ENCODE data around the gene YIPF4.
A peak's percentile ranks its signal among the peaks of the same experiment; 100 is the strongest.
"Not testable (repeated sequence)": the region's sequence is repeated elsewhere in the genome, so short reads cannot be mapped to it uniquely, and the experiment has no call there.

Gene YIPF4

DNA sequence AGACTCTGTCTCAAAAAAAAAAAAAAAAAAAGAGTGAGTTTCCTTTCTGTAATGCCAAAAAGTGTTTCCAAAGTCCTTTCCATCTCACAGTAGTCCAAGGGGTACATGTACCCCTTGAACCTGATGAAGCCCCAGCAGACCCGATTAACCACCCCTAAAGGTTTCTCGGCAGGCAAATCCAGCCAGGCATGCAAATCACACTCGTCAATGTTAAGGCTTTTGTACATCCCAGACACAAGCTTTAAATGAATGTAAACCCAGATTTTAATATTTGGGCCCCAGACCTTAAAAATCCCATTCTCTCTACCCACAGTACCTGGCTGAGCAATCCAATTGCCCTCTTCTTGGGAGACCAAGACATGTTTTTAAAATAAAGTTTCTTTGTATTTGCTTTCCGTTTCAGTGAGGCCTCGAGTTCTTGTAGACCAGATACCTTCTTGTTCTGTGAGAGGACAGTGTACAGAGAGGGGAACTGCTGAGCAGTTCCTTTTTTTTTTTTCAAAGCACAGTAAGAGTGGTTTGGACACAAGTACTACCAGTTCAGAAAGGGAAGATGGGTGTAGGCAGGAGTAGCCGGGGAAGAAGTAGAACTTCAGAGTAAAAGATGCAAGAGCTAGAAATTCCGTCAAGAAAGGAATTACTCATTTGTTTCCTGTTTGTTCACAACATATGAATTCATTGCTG, 13.1 kb upstream of the YIPF4 start, which contains the start of gene NLRC4:
Gene NLRC4 (minus strand): TSS at position 465 of the 684 bp plus-strand sequence. CDS start 8,111 bp downstream, outside the sequence.
- no peaks in the 10 kb centered on the region for H3K27me3 Mint-ChIP-seq
- H3K9me3 Mint-ChIP-seq = no peaks in the 10 kb centered on the region
- DNase-seq = no peak
- peaks cover 16 to 35% of the 10 kb centered on the region in 2 donors for H3K4me1 Mint-ChIP-seq
- H3K27ac Mint-ChIP-seq = peak within 1 kb of the TSS; percentile 95
- peak within 1 kb of the TSS; percentile 78 to 80 for H3K4me3 Mint-ChIP-seq
- peak; percentile 98 for ATAC-seq (replicated peaks)
- no peaks in the 10 kb centered on the region for H3K36me3 Mint-ChIP-seq

DNA sequence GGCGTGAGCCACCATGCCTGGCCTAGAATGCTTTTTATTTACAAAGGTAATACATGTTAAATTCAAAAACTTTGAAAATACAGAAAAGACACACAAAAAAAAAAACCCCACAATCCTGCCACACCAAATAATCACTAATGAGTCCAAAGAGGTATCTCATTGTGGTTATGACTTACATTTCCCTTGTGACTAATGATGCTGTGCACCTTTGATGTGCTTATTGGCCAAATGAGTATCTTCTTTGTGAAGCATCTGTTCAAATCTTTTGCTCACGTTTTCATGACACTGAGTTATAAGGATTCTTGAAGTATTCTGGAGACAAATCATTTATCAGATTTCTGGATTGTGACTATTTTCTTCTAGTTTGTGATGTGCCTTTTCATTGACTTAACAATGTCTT, 6.6 kb upstream of the YIPF4 start:
- Mint-ChIP-seq H3K27ac (no peak overlapping the region), H3K4me3 (no peak overlapping the region), H3K9me3 (no peaks in the 10 kb centered on the region), H3K27me3 (peaks cover 0 to 7% of the 10 kb centered on the region in 2 donors), H3K4me1 (no peaks in the 10 kb centered on the region), H3K36me3 (no peaks in the 10 kb centered on the region)
- ATAC-seq (replicated peaks) = no peak
- DNase-seq = no peak

DNA sequence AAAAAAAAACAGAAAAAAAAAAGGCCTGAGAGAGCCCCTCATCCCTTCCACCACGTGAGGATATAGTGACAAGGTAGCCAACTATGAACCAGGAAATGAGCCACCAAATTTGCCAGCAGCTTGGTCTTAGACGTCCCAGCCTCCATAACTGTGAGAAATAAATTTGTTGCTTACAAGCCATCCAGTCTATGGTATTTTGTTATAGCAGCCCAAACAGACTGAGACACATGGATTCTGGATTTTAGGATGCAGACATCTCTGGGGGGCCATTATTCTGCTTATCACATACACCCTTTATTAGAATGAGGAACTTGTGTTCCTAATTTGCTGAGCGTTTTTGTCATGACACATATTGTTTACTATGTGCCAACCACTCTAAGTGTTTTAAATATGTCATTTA, 5.4 kb upstream of the YIPF4 start:
- ATAC-seq (replicated peaks) (no peak), DNase-seq (no peak)
- Mint-ChIP-seq H3K4me1 (peaks cover 0 to 1% of the 10 kb centered on the region in 2 donors), H3K9me3 (no peaks in the 10 kb centered on the region), H3K27me3 (peaks cover 0 to 7% of the 10 kb centered on the region in 2 donors), H3K36me3 (no peaks in the 10 kb centered on the region), H3K4me3 (no peak overlapping the region), H3K27ac (no peak overlapping the region)

DNA sequence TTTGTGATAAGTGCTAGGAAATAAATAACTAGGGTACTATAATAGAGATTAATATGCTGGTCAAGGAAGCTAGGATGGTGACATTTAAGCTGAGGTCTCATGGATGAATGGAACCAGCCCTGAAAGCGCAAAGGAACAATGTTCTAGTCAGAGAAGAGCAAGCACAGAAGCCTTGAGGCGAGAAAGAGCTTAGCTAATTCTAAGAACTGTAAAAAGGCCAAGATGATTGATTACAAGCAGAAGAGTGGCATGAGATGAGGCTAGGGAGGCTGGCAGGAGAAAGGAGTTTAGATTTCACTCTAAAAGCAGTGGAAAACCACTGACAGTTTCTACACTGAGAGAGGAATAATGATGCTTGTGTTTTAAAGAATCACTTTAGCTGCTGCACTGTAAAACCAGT, 3.4 kb upstream of the YIPF4 start:
- ATAC-seq (replicated peaks) = no peak
- H3K9me3 Mint-ChIP-seq = no peaks in the 10 kb centered on the region
- no peak for DNase-seq
- H3K4me1 Mint-ChIP-seq = peaks cover 4 to 11% of the 10 kb centered on the region in 2 donors
- H3K36me3 Mint-ChIP-seq = no peaks in the 10 kb centered on the region
- no peak overlapping the region for H3K4me3 Mint-ChIP-seq
- no peak overlapping the region for H3K27ac Mint-ChIP-seq
- H3K27me3 Mint-ChIP-seq = peaks cover 0 to 7% of the 10 kb centered on the region in 2 donors

DNA sequence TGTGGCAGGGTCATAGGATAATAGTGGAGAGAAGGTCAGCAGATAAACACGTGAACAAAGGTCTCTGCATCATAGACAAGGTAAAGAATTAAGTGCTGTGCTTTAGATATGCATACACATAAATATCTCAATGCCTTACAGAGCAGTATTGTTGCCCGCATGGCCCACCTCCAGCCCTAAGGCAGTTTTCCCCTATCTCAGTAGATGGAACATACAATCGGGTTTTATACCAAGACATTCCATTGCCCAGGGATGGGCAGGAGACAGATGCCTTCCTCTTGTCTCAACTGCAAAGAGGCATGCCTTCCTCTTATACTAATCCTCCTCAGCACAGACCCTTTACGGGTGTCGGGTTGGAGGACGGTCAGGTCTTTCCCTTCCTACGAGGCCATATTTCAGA, 1.9 kb upstream of the YIPF4 start:
- H3K4me3 Mint-ChIP-seq; H3K27me3 Mint-ChIP-seq; H3K27ac Mint-ChIP-seq; H3K9me3 Mint-ChIP-seq; ATAC-seq (replicated peaks); DNase-seq; H3K36me3 Mint-ChIP-seq: not testable (repeated sequence)
- peaks cover 4 to 11% of the 10 kb centered on the region in 2 donors for H3K4me1 Mint-ChIP-seq

DNA sequence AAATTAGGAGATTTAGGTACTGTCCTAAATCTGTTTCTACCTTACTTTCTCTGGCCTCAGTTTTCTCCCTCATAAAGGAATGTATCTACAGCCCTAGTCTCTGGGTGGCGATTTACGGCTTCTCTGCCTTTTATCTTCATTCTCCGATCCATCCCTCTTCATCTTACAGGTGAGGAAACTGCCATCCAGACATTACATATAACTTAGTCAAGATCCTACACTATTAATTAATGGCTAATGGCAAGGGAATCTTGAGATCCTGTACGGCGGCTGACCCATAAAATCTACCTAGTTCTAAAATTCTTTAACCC, 386 bp upstream of the YIPF4 start:
- Mint-ChIP-seq H3K4me3 (peak overlapping the region; percentile 90 to 96), H3K9me3 (no peaks in the 10 kb centered on the region), H3K36me3 (peaks cover 6 to 8% of the 10 kb centered on the region in 2 donors), H3K27me3 (peaks cover 0 to 7% of the 10 kb centered on the region in 2 donors), H3K4me1 (peaks cover 4 to 11% of the 10 kb centered on the region in 2 donors), H3K27ac (peak overlapping the region; percentile 97)
- no peak for ATAC-seq (replicated peaks)
- DNase-seq = no peak

DNA sequence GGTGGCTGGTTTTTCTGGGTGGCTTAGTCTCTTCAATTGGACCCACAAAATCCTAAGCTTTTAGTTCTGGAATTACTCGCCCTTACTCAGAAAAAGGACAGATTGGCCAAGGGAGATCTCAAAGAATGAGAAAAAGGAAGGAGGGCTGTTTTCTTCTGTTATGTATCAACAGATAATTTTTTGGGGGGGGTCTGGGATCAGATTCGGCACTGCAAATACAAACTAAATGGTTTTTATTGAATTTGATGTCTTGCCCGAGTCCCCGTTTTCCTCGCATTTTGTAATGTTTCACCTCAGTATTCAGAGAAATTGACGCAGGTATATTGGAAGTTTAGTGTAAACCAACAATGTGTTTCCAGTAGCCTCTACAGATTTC, 762 bp downstream of the YIPF4 start:
- DNase-seq (no peak), ATAC-seq (replicated peaks) (no peak)
- Mint-ChIP-seq H3K27ac (peak overlapping the region; percentile 97), H3K4me3 (peak overlapping the region; percentile 90 to 96), H3K9me3 (no peaks in the 10 kb centered on the region), H3K4me1 (peaks cover 7 to 16% of the 10 kb centered on the region in 2 donors), H3K27me3 (peaks cover 0 to 7% of the 10 kb centered on the region in 2 donors), H3K36me3 (peaks cover 11 to 13% of the 10 kb centered on the region in 2 donors)

DNA sequence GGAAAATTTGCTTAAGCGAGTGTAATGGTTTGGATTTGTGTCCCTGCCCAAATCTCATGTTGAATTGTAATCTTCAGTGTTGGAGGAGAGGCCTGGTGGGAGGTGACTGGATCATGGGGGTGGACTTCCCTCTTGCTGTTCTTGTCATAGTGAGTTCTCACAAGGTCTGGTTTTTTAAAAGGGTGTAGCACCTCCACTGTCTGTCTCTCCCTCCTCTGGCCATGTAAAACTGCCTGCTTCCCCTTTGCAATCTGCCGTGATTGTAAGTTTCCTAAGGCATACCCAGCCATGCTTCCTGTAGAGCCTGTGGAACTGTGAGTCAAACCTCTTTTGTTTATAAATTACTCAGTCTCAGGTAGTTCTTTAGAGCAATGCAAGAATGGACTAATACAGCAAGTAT, 6.6 kb downstream of the YIPF4 start:
- DNase-seq (no peak), ATAC-seq (replicated peaks) (peak; percentile 82 to 91)
- H3K27me3 Mint-ChIP-seq = no peaks in the 10 kb centered on the region
- peaks cover 16 to 33% of the 10 kb centered on the region in 2 donors for H3K4me1 Mint-ChIP-seq
- H3K27ac Mint-ChIP-seq = no peak overlapping the region
- H3K4me3 Mint-ChIP-seq = no peak overlapping the region
- no peaks in the 10 kb centered on the region for H3K9me3 Mint-ChIP-seq
- H3K36me3 Mint-ChIP-seq = peaks cover 20 to 26% of the 10 kb centered on the region in 2 donors

DNA sequence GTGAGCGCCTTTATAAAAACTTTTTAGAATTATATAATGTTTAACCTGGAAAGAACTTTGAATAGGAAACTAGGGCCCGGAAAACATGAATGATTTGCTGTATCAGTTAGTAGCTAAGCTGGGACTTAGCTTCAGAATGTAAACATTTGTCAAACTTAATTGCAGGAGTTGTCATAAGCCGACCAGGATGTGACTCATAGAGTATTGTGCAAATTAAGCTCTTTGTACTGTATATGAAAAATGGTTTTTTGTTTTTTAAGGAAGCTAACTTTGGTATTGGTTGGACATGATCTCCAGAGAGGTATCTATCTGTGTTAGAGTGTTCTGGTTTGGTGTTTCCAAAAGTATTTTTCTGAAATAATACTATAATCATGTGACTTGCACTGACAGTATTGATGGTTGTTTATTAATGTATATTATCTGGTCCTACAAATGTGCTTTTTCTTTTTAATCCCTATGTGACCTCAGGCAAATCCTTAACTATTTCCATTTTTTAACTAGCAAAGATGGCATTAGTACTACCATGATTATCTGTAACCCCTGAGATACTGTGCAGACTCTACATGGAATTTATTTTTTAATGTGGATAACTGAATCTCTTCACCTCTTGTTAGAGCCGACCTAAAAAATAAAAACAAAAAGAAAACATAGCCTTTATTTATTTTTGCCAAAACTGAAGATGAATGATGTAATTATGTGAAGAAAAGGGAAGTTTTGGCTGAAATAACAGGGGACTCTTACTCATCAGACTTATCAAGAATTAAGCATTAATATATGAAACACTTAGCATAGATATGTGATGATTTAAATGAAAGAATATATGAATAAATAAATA, 11.7 kb downstream of the YIPF4 start:
- ATAC-seq (replicated peaks) (no peak), DNase-seq (no peak)
- Mint-ChIP-seq H3K27ac (peak overlapping the region; percentile 47), H3K36me3 (peaks cover 14 to 18% of the 10 kb centered on the region in 2 donors), H3K4me3 (no peak overlapping the region), H3K4me1 (peaks cover 11 to 23% of the 10 kb centered on the region in 2 donors), H3K27me3 (no peaks in the 10 kb centered on the region), H3K9me3 (no peaks in the 10 kb centered on the region)

DNA sequence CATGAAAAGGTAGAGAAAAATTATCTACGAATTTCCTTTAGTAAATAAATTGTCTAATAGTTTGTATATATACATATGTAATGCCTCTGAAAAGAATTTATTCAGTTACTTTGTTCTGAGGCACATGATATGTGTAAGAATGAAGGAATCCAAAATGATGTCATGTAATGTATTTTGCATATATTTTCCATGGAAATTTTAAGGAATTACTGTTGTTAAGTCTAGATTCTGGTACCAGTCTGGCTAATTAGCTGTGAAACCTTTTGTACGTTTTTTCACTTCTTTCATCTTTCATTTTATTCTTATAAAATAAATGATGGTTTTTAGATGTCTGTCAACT, 12.3 kb downstream of the YIPF4 start:
- no peak overlapping the region for H3K4me3 Mint-ChIP-seq
- no peaks in the 10 kb centered on the region for H3K9me3 Mint-ChIP-seq
- H3K4me1 Mint-ChIP-seq = peaks cover 5 to 17% of the 10 kb centered on the region in 2 donors
- DNase-seq (no peak), ATAC-seq (replicated peaks) (no peak)
- no peak overlapping the region for H3K27ac Mint-ChIP-seq
- peaks cover 12 to 13% of the 10 kb centered on the region in 2 donors for H3K36me3 Mint-ChIP-seq
- H3K27me3 Mint-ChIP-seq = no peaks in the 10 kb centered on the region

DNA sequence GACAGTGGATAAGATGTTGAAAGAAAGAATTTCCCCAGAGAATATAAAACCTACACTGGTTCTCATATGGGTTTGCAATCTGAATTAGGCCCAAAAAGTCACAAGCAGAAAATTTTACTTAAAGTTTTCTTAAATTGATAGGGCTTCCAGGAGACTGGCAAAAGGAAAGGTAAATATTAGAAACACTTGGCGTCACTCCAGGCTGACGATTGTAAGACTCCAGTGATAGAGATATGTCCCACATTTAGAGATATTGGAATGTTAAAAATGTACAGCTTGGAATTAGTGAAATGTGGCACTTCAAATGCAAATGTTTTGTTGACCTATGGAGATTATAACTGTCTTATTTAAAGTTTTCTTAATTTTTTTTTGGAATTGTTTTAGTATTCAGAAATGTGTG, 14.0 kb downstream of the YIPF4 start:
- Mint-ChIP-seq H3K36me3 (peaks cover 15 to 17% of the 10 kb centered on the region in 2 donors), H3K27ac (no peak overlapping the region), H3K4me1 (peaks cover 6 to 13% of the 10 kb centered on the region in 2 donors), H3K9me3 (no peaks in the 10 kb centered on the region), H3K4me3 (no peak overlapping the region), H3K27me3 (no peaks in the 10 kb centered on the region)
- ATAC-seq (replicated peaks) (no peak), DNase-seq (no peak)

DNA sequence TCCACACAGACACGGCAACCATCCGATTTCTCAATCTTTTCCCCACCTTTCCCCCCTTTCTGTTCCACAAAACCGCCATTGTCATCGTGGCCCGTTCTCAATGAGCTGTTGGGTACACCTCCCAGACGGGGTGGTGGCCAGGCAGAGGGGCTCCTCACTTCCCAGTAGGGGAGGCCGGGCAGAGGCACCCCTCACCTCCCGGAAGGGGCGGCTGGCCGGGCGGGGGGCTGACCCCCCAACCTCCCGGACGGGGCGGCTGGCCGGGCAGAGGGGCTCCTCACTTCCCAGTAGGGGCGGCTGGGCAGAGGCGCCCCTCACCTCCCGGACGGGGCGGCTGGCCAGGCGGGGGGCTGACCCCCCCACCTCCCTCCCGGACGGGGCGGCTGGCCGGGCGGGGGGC, 15.8 kb downstream of the YIPF4 start:
- peaks cover 19% of the 10 kb centered on the region in 2 donors for H3K36me3 Mint-ChIP-seq
- H3K27me3 Mint-ChIP-seq; ATAC-seq (replicated peaks); DNase-seq; H3K4me3 Mint-ChIP-seq; H3K4me1 Mint-ChIP-seq; H3K27ac Mint-ChIP-seq; H3K9me3 Mint-ChIP-seq: not testable (repeated sequence)

DNA sequence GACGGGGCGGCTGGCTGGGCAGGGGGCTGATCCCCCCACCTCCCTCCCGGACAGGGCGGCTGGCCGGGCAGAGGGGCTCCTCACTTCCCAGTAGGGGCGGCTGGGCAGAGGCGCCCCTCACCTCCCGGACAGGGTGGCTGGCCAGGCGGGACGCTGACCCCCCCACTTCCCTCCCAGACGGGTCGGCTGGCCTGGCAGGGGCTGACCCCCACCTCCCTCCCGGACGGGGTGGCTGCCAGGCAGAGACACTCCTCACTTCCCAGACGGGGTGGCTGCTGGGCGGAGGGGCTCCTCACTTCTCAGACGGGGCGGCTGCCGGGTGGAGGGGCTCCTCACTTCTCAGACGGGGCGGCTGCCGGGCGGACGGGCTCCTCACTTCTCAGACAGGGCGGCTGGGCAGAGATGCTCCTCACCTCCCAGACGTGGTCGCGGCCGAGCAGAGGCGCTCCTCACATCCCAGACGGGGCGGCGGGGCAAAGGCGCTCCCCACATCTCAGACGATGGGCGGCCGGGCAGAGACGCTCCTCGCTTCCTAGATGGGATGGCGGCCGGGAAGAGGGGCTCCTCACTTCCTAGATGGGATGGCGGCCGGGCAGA, 16.4 kb downstream of the YIPF4 start:
- DNase-seq; H3K27me3 Mint-ChIP-seq; H3K4me3 Mint-ChIP-seq; H3K9me3 Mint-ChIP-seq; ATAC-seq (replicated peaks); H3K27ac Mint-ChIP-seq; H3K4me1 Mint-ChIP-seq: not testable (repeated sequence)
- H3K36me3 Mint-ChIP-seq = peaks cover 19% of the 10 kb centered on the region in 2 donors

DNA sequence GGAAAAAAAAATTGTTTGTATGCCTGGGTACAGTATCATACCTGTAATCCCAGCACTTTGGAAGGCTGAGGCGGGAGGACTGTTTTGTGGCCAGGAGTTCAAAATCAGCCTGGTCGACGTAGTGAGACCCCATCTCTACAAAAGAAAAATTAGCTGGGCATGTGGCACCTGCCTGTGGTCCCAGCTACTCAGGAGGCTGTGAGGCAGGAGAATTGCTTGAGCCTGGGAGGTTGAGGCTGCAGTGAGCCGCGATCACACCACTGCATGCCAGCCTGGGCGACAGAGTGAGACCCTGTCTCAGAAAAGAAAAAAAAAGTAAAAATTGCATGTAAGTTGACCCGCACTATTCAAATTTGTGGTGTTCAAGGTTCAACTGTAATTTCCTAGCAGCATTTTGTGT, 32.9 kb downstream of the YIPF4 start:
- Mint-ChIP-seq H3K4me3 (no peak overlapping the region), H3K27me3 (no peaks in the 10 kb centered on the region), H3K4me1 (no peaks in the 10 kb centered on the region), H3K9me3 (no peaks in the 10 kb centered on the region), H3K36me3 (no peaks in the 10 kb centered on the region), H3K27ac (no peak overlapping the region)
- no peak for DNase-seq
- no peak for ATAC-seq (replicated peaks)

DNA sequence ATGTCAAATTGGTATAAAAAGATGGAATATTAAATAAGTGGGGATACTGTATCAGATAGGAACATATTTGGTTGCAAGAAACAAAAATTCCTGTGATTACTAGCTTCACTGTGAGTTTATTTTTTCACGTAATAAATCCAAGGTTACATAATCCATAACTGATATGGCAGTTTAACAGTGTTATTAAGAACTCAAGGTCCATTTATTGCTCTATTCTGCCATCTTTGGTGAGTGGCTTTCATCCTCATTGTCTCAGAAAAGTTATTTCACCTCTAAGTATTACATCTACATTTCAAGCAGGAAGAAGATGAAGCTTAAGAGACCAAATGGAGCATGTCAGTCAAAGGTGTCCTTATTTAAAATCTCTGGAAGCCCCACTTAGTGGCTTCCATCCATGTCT, 37.2 kb downstream of the YIPF4 start:
- Mint-ChIP-seq H3K27ac (no peak overlapping the region), H3K4me3 (no peak overlapping the region), H3K9me3 (no peaks in the 10 kb centered on the region), H3K27me3 (no peaks in the 10 kb centered on the region), H3K36me3 (no peaks in the 10 kb centered on the region), H3K4me1 (no peaks in the 10 kb centered on the region)
- no peak for ATAC-seq (replicated peaks)
- no peak for DNase-seq

Data from stimulated activated naive B cell treated with anti-CD40 and anti-IgM and Interleukin-4, amounts not matched to agents 10 μg/mL and 1 μg/mL and 100 μg/mL, for 72 hours (primary cell).